ENCODE results near the gene IER5L.

GRCh38 chr9:129206905-129207304 is 28.8 kb upstream of the IER5L start:
- TF ChIP-seq USF2 (IDR thresholded peaks at IDR 0.05; ENCODE audit: low read length) (no peak), GTF2F1 (IDR thresholded peaks at IDR 0.05; ENCODE audit: borderline replicate concordance, low read depth, low read length) (no peak), CREB1 (IDR thresholded peaks at IDR 0.05) (no peak), E2F6 (IDR thresholded peaks at IDR 0.05) (no peak), TCF12 (IDR thresholded peaks at IDR 0.05; ENCODE audit: low read depth, low read length) (no peak), SUZ12 (IDR thresholded peaks at IDR 0.05; ENCODE audit: low read length) (no peak)
